GM23338 (cell line): Measurements from ENCODE around the gene HNF1B. TPM values are rescaled to one million over a fixed set of nuclear protein-coding genes. Genes with fewer than 3 reads are reported as not detected.

Source experiments
- ATAC-seq: fragments of 200-7000 bp; cut with Tn5 transposase; 3 replicates; pipeline ENCODE4 v1.9.1; 2020
- DNase-seq: peaks from one replicate; pipeline ENCODE4 v3.0.0-alpha.2; 2015; ENCODE audit warnings: low spot score
- H2AFZ ChIP-seq: fragments of 200-600 bp; sonication (generic); 2 replicates; pipeline ENCODE4 v1.8.0; 2016; ENCODE audit warnings: antibody characterized with exemption, mild to moderate bottlenecking, moderate library complexity
- H3F3A ChIP-seq: fragments of 200-600 bp; sonication (generic); replicated peaks from 2 replicates; pipeline ENCODE4 v1.8.0; 2017; ENCODE audit warnings: antibody characterized with exemption, mixed run types, low read depth
- H3K27ac ChIP-seq: fragments of 200-600 bp; sonication (generic); 2 replicates; pipeline ENCODE4 v1.6.1; 2016; ENCODE audit warnings: low read depth
- H3K27me3 ChIP-seq: fragments of 200-600 bp; sonication (generic); 2 replicates; pipeline ENCODE4 v1.8.0; 2016; ENCODE audit warnings: mild to moderate bottlenecking, mixed run types, moderate library complexity; ENCODE audit not compliant: insufficient read depth
- H3K36me3 ChIP-seq: fragments of 200-600 bp; sonication (generic); 2 replicates; pipeline ENCODE4 v1.8.0; 2016; ENCODE audit warnings: mild to moderate bottlenecking; ENCODE audit not compliant: insufficient read depth
- H3K4me1 ChIP-seq: fragments of 200-600 bp; sonication (generic); 2 replicates; pipeline ENCODE4 v1.8.0; 2016; ENCODE audit warnings: mild to moderate bottlenecking, moderate library complexity; ENCODE audit not compliant: insufficient read depth
- H3K4me2 ChIP-seq: fragments of 200-600 bp; sonication (generic); 2 replicates; pipeline ENCODE4 v1.7.1; 2017; ENCODE audit warnings: mixed run types
- H3K4me3 ChIP-seq: fragments of 200-600 bp; sonication (generic); 2 replicates; pipeline ENCODE4 v1.6.1; 2016; ENCODE audit warnings: mixed run types
- H3K79me2 ChIP-seq: fragments of 200-600 bp; sonication (generic); replicated peaks from 2 replicates; pipeline ENCODE4 v1.8.0; 2017; ENCODE audit warnings: mild to moderate bottlenecking; ENCODE audit not compliant: insufficient read depth
- H3K9me2 ChIP-seq: fragments of 200-600 bp; sonication (generic); 2 replicates; pipeline ENCODE4 v1.8.0; 2017; ENCODE audit not compliant: insufficient read depth
- H4K20me1 ChIP-seq: fragments of 200-600 bp; sonication (generic); replicated peaks from 2 replicates; pipeline ENCODE4 v1.8.0; 2017; ENCODE audit warnings: mild to moderate bottlenecking; ENCODE audit not compliant: insufficient read depth
- H3K27ac Mint-ChIP-seq: 2 replicates; pipeline ENCODE4 v1.8.0; 2020; ENCODE audit warnings: inconsistent platforms, mild to moderate bottlenecking, moderate library complexity, mixed read lengths
- H3K27me3 Mint-ChIP-seq: 3 replicates; pipeline ENCODE4 v1.8.0; 2022; ENCODE audit warnings: low read depth, mild to moderate bottlenecking, moderate library complexity, mixed read lengths, inconsistent platforms; ENCODE audit not compliant: insufficient read depth, poor library complexity
- H3K36me3 Mint-ChIP-seq: 3 replicates; pipeline ENCODE4 v1.8.0; 2021; ENCODE audit warnings: low read depth, mild to moderate bottlenecking, inconsistent platforms, moderate library complexity, mixed read lengths
- H3K4me1 Mint-ChIP-seq: 3 replicates; pipeline ENCODE4 v1.8.0; 2020; ENCODE audit warnings: mild to moderate bottlenecking, inconsistent platforms, mixed read lengths
- H3K4me3 Mint-ChIP-seq: 3 replicates; pipeline ENCODE4 v1.8.0; 2021; ENCODE audit warnings: moderate library complexity, mild to moderate bottlenecking, inconsistent platforms, mixed read lengths
- H3K9me3 Mint-ChIP-seq: 3 replicates; pipeline ENCODE4 v1.8.0; 2020; ENCODE audit warnings: moderate library complexity, mild to moderate bottlenecking, inconsistent platforms, mixed read lengths
- CREB1 ChIP-seq: fragments of 250-450 bp; sonication (Bioruptor Pico); IDR thresholded peaks from 2 replicates; pipeline ENCODE4 v1.5.0; 2020; ENCODE audit warnings: low read depth, mild to moderate bottlenecking, moderate library complexity
- EZH2 ChIP-seq: fragments of 200-600 bp; sonication (generic); IDR thresholded peaks from one replicate; pipeline ENCODE4 v1.8.0; 2017; ENCODE audit warnings: antibody characterized with exemption, mild to moderate bottlenecking, low read depth; ENCODE audit not compliant: unreplicated experiment
- EZH2phosphoT487 ChIP-seq: fragments of 200-600 bp; sonication (generic); IDR thresholded peaks from one replicate; pipeline ENCODE4 v1.8.1; 2018; ENCODE audit warnings: antibody characterized with exemption; ENCODE audit not compliant: unreplicated experiment
- JUNB ChIP-seq: IDR thresholded peaks from one replicate; pipeline ENCODE4 v1.6.1; 2016; ENCODE audit warnings: antibody characterized with exemption; ENCODE audit not compliant: unreplicated experiment
- NANOG ChIP-seq: IDR thresholded peaks from 2 replicates; pipeline ENCODE4 v1.6.1; 2016; ENCODE audit warnings: antibody characterized with exemption, borderline replicate concordance
- POLR2AphosphoS5 ChIP-seq: IDR thresholded peaks from 2 replicates; pipeline ENCODE4 v1.6.1; 2016; ENCODE audit warnings: antibody characterized with exemption, low read depth
- ZNF331 ChIP-seq: fragments of 250-450 bp; sonication (Bioruptor Pico); IDR thresholded peaks from 2 replicates; pipeline ENCODE4 v1.5.0; 2020; ENCODE audit warnings: low read depth, mild to moderate bottlenecking, moderate library complexity
- polyA plus RNA-seq: library from polyadenylated mRNA; unstranded; fragments of >200 nt; fragmentation: Nextera tagmentation; extraction: Ambion mirVana; gene quantifications from 2 replicates; pipeline ENCODE4 v1.2.1, GENCODE V29; 2016
- total RNA-seq: library from RNA; depleted of rRNA; stranded (reverse); fragments of >200 nt; shearing (Covaris generic); gene quantifications from 2 replicates; pipeline ENCODE4 v1.2.3, GENCODE V29; 2014
- TF ChIP-seq, protein P1 (sequence below), 2 experiments: fragments of 200-600 bp in 1 of 2; sonication (generic) in 1 of 2; conservative IDR thresholded peaks; 2 replicates each; pipeline versions ENCODE4 v1.5.1 to v1.6.1; 2016 to 2017; ENCODE audit warnings: antibody characterized with exemption in 2 of 2, low read depth in 2 of 2, mild to moderate bottlenecking in 2 of 2, moderate library complexity in 1 of 2
- TF ChIP-seq, protein P2 (sequence below): IDR thresholded peaks from one replicate; pipeline ENCODE4 v1.6.1; 2018; ENCODE audit warnings: antibody characterized with exemption; ENCODE audit not compliant: unreplicated experiment
- TF ChIP-seq, protein P3 (sequence below): IDR thresholded peaks from 2 replicates; pipeline ENCODE4 v1.6.1; 2016; ENCODE audit warnings: antibody characterized with exemption

The HNF1B gene
- total and polyA plus RNA-seq, 2 experiments from 2014 or later, result 0.07 to 0.19 TPM

DNA sequence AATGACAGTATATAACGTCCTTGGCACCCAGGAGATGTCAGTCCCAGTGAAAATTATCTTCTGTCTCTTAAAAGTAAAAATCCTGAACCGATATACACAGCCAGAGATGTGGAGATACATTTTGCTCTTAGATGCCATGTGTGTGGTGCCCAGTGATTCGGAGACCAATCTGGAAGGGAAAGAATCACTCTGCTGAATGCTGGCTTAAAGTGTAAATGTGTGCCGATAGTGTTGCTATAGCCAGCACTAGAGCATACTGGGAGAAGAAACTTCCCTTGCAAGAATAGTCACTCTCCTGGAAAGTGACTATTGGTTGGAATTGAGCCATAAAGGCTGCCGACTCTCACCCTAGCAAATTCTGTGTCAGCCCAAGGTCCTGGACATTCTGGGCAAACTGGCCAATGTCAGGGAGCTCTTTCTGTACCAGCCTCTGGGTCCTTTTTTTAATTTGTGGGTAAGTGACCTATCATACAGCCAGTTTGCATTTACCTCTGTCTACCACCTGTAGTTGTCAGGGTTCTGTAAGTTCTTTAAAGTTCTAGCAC, 44.2 kb upstream of the HNF1B start (continued):
- TF ChIP-seq, protein P1, sequence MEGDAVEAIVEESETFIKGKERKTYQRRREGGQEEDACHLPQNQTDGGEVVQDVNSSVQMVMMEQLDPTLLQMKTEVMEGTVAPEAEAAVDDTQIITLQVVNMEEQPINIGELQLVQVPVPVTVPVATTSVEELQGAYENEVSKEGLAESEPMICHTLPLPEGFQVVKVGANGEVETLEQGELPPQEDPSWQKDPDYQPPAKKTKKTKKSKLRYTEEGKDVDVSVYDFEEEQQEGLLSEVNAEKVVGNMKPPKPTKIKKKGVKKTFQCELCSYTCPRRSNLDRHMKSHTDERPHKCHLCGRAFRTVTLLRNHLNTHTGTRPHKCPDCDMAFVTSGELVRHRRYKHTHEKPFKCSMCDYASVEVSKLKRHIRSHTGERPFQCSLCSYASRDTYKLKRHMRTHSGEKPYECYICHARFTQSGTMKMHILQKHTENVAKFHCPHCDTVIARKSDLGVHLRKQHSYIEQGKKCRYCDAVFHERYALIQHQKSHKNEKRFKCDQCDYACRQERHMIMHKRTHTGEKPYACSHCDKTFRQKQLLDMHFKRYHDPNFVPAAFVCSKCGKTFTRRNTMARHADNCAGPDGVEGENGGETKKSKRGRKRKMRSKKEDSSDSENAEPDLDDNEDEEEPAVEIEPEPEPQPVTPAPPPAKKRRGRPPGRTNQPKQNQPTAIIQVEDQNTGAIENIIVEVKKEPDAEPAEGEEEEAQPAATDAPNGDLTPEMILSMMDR (conservative IDR thresholded peaks at IDR 0.05; ENCODE audit: low read depth in 2 of 2), result no peak
- TF ChIP-seq, protein P2, sequence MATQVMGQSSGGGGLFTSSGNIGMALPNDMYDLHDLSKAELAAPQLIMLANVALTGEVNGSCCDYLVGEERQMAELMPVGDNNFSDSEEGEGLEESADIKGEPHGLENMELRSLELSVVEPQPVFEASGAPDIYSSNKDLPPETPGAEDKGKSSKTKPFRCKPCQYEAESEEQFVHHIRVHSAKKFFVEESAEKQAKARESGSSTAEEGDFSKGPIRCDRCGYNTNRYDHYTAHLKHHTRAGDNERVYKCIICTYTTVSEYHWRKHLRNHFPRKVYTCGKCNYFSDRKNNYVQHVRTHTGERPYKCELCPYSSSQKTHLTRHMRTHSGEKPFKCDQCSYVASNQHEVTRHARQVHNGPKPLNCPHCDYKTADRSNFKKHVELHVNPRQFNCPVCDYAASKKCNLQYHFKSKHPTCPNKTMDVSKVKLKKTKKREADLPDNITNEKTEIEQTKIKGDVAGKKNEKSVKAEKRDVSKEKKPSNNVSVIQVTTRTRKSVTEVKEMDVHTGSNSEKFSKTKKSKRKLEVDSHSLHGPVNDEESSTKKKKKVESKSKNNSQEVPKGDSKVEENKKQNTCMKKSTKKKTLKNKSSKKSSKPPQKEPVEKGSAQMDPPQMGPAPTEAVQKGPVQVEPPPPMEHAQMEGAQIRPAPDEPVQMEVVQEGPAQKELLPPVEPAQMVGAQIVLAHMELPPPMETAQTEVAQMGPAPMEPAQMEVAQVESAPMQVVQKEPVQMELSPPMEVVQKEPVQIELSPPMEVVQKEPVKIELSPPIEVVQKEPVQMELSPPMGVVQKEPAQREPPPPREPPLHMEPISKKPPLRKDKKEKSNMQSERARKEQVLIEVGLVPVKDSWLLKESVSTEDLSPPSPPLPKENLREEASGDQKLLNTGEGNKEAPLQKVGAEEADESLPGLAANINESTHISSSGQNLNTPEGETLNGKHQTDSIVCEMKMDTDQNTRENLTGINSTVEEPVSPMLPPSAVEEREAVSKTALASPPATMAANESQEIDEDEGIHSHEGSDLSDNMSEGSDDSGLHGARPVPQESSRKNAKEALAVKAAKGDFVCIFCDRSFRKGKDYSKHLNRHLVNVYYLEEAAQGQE, result no peak
- no peak for TF ChIP-seq POLR2AphosphoS5
- TF ChIP-seq NANOG, result no peak
- TF ChIP-seq EZH2phosphoT487, result no peak
- no peak for TF ChIP-seq ZNF331
- TF ChIP-seq, protein P3, sequence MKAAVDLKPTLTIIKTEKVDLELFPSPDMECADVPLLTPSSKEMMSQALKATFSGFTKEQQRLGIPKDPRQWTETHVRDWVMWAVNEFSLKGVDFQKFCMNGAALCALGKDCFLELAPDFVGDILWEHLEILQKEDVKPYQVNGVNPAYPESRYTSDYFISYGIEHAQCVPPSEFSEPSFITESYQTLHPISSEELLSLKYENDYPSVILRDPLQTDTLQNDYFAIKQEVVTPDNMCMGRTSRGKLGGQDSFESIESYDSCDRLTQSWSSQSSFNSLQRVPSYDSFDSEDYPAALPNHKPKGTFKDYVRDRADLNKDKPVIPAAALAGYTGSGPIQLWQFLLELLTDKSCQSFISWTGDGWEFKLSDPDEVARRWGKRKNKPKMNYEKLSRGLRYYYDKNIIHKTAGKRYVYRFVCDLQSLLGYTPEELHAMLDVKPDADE, result no peak
- no peak for TF ChIP-seq EZH2
- no peak for TF ChIP-seq JUNB
- no peak for TF ChIP-seq CREB1 (CRISPR knock-in tag)

DNA sequence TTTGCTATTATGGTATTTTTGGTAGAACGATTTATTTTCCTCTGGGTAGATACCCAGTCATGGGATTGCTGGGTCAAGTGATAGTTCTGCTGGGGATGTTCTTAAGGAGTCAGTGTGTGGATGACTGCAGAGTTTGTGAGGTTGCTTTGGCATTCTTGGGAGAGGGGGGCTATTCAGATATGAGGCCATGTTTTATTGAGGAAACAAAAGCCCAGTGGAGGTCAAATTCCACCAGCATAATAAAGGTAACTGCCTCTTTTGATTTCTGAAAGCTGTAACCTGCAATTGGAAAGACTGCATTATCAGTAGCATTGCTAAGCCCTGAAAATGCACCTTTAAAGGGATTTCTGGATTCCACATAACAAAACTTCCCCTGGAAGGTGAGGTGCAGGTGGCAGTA, 43.7 kb upstream of the HNF1B start:
- peaks cover 4% of the 10 kb centered on the region for H3K27me3 Mint-ChIP-seq
- no peak overlapping the region for H3K4me2 ChIP-seq
- H2AFZ ChIP-seq, result no peak overlapping the region
- H3K36me3 ChIP-seq, result no peaks in the 10 kb centered on the region; the same call in 1 of the 2 replicates
- no peak for ATAC-seq
- no peak overlapping the region for H3K4me3 ChIP-seq
- peaks cover 5% of the 10 kb centered on the region for H3K9me2 ChIP-seq
- H3F3A ChIP-seq, result no peaks in the 10 kb centered on the region
- H3K4me3 Mint-ChIP-seq, result no peak overlapping the region
- no peak for TF ChIP-seq NANOG
- no peak for TF ChIP-seq JUNB
- H3K4me1 Mint-ChIP-seq, result no peaks in the 10 kb centered on the region; the same call in 2 of the 3 replicates
- H4K20me1 ChIP-seq, result no peaks in the 10 kb centered on the region
- no peaks in the 10 kb centered on the region for H3K27me3 ChIP-seq
- no peak for DNase-seq
- no peaks in the 10 kb centered on the region for H3K4me1 ChIP-seq
- H3K36me3 Mint-ChIP-seq, result no peaks in the 10 kb centered on the region
- no peak overlapping the region for H3K27ac Mint-ChIP-seq
- no peak overlapping the region for H3K27ac ChIP-seq
- no peaks in the 10 kb centered on the region for H3K79me2 ChIP-seq
- H3K9me3 Mint-ChIP-seq, result no peaks in the 10 kb centered on the region; the same call in 2 of the 3 replicates
